HCT116 (cell line): ENCODE data around the gene GPRIN1. TPM values are rescaled to one million over a fixed set of nuclear protein-coding genes. Genes with fewer than 3 reads are reported as not detected.

ENCODE experiments used
- ATAC-seq: fragments of 200-7000 bp; cut with Tn5 transposase; 2 replicates; pipeline ENCODE4 v1.9.1; 2020; ENCODE audit warnings: mild to moderate bottlenecking, moderate library complexity
- BruUV-seq: library from RNA; stranded (reverse); fragments of 400-500 nt; replicated peaks from 2 replicates; lab custom pipeline; 2021; lab: Mats Ljungman, UMichigan
- CTCF ChIA-PET: fragments of 300-600 bp; sonication (Branson Sonifier 250); formaldehyde crosslinking; loops from one replicate; lab custom pipeline; 2021; ENCODE audit warnings: antibody characterized with exemption; lab: Charles Lee
- POLR2A ChIA-PET: fragments of 300-600, 350-600 bp; sonication (Branson Sonifier 250); formaldehyde crosslinking; loops from one replicate; lab custom pipeline; 2021; ENCODE audit warnings: antibody characterized with exemption; lab: Charles Lee
- RAD21 ChIA-PET, 2 experiments: fragments of 300-600 bp; sonication (Branson Sonifier 250); formaldehyde crosslinking; loops; one replicate each; lab custom pipeline; 2023; ENCODE audit warnings: low total read pairs in 2 of 2; ENCODE audit not compliant: uncharacterized antibody in 2 of 2, unreplicated experiment in 2 of 2, low non-redundant PET in 1 of 2; lab: Charles Lee
- DNase-seq: peaks from one replicate; pipeline ENCODE4 v3.0.0-alpha.2; 2010; ENCODE audit warnings: low read depth, low spot score
- H2AFZ ChIP-seq: fragments of 200-600 bp; shearing (Covaris generic), sonication (generic); 2 replicates; pipeline ENCODE4 v1.6.1; 2017; ENCODE audit warnings: low read depth, mixed run types, mixed read lengths, antibody characterized with exemption, low read length; ENCODE audit not compliant: poor library complexity, severe bottlenecking
- H3K27ac ChIP-seq: 2 replicates; pipeline ENCODE4 v1.5.1; 2012; ENCODE audit warnings: low read depth, low read length
- H3K27me3 ChIP-seq: fragments of 200-600 bp; sonication (generic); 2 replicates; pipeline ENCODE4 v1.6.1; 2016; ENCODE audit warnings: mixed run types, low read length, mixed read lengths; ENCODE audit not compliant: insufficient read depth
- H3K36me3 ChIP-seq, 2 experiments: fragments of 200-500 bp in 1 of 2; fragments of 200-600 bp in 1 of 2; sonication (Bioruptor generic) in 1 of 2; sonication (generic) in 1 of 2; 2 replicates each; pipeline versions ENCODE4 v1.5.1 to v1.6.1; 2014 to 2016; ENCODE audit warnings: low read length in 2 of 2, inconsistent platforms in 1 of 2, mixed read lengths in 1 of 2, mixed run types in 1 of 2; ENCODE audit not compliant: insufficient read depth in 2 of 2, control insufficient read depth in 1 of 2
- H3K4me1 ChIP-seq, 2 experiments: fragments of 200-600 bp in 1 of 2; sonication (generic) in 1 of 2; 2 replicates each; pipeline versions ENCODE4 v1.5.1 to v1.6.1; 2012 to 2017; ENCODE audit warnings: low read length in 2 of 2, inconsistent platforms in 1 of 2, mild to moderate bottlenecking in 1 of 2, mixed read lengths in 1 of 2, mixed run types in 1 of 2, moderate library complexity in 1 of 2; ENCODE audit not compliant: insufficient read depth in 2 of 2, control insufficient read depth in 1 of 2
- H3K4me2 ChIP-seq: fragments of 200-600 bp; sonication (generic); 2 replicates; pipeline ENCODE4 v1.6.1; 2017; ENCODE audit warnings: mixed run types, low read length, mixed read lengths
- H3K4me3 ChIP-seq, 2 experiments: fragments of 200-600 bp in 1 of 2; sonication (generic) in 1 of 2; replicated peaks in 1 of 2; 2 replicates each; pipeline ENCODE4 v1.5.1; 2011 to 2016; ENCODE audit warnings: low read length in 2 of 2, control low read depth in 1 of 2, low read depth in 1 of 2, mild to moderate bottlenecking in 1 of 2, mixed read lengths in 1 of 2, mixed run types in 1 of 2
- H3K79me2 ChIP-seq: fragments of 200-600 bp; sonication (generic); 2 replicates; pipeline ENCODE4 v1.6.1; 2017; ENCODE audit warnings: mild to moderate bottlenecking, mixed run types, low read length, moderate library complexity, mixed read lengths; ENCODE audit not compliant: insufficient read depth
- H3K9ac ChIP-seq: fragments of 200-600 bp; sonication (generic); 2 replicates; pipeline ENCODE4 v1.6.1; 2016; ENCODE audit warnings: low read length, mixed read lengths
- H3K9me2 ChIP-seq: fragments of 200-600 bp; sonication (generic), shearing (Covaris generic); 2 replicates; pipeline ENCODE4 v1.6.1; 2017; ENCODE audit warnings: mixed run types, mild to moderate bottlenecking, moderate library complexity; ENCODE audit not compliant: insufficient read depth
- H3K9me3 ChIP-seq, 2 experiments: fragments of 200-500 bp in 1 of 2; fragments of 200-600 bp in 1 of 2; sonication (Bioruptor generic) in 1 of 2; sonication (generic) in 1 of 2; 2 replicates each; pipeline ENCODE4 v1.6.1; 2014 to 2017; ENCODE audit warnings: low read length in 2 of 2, mixed read lengths in 2 of 2, inconsistent platforms in 1 of 2, low read depth in 1 of 2, mild to moderate bottlenecking in 1 of 2, mixed run types in 1 of 2, moderate library complexity in 1 of 2; ENCODE audit not compliant: control insufficient read depth in 1 of 2, insufficient read depth in 1 of 2
- H4K20me1 ChIP-seq: fragments of 200-600 bp; sonication (generic), shearing (Covaris generic); 2 replicates; pipeline ENCODE4 v1.6.1; 2017; ENCODE audit warnings: mixed run types, mild to moderate bottlenecking, moderate library complexity; ENCODE audit not compliant: insufficient read depth
- CBX3 ChIP-seq: IDR thresholded peaks from 2 replicates; pipeline ENCODE4 v1.6.1; 2012; ENCODE audit warnings: low read depth
- CTCF ChIP-seq, 3 experiments: fragments of 200-600 bp in 1 of 3; sonication (generic) in 1 of 3; IDR thresholded peaks in 2 of 3; conservative IDR thresholded peaks in 1 of 3; 2 replicates each; pipeline ENCODE4 v1.5.1; 2012 to 2017; ENCODE audit warnings: low read depth in 2 of 3, low read length in 2 of 3, antibody characterized with exemption in 1 of 3, borderline replicate concordance in 1 of 3, control low read depth in 1 of 3, mild to moderate bottlenecking in 1 of 3, mixed read lengths in 1 of 3, mixed run types in 1 of 3, moderate library complexity in 1 of 3; ENCODE audit not compliant: insufficient read depth in 1 of 3
- EGR1 ChIP-seq: IDR thresholded peaks from 2 replicates; pipeline ENCODE4 v1.6.1; 2012; ENCODE audit warnings: low read depth
- ELF1 ChIP-seq: IDR thresholded peaks from 2 replicates; pipeline ENCODE4 v1.6.1; 2012; ENCODE audit warnings: low read depth, borderline replicate concordance
- EZH2 ChIP-seq: fragments of 200-600 bp; sonication (generic); IDR thresholded peaks from 2 replicates; pipeline ENCODE4 v1.6.1; 2017; ENCODE audit warnings: antibody characterized with exemption, mixed run types
- EZH2phosphoT487 ChIP-seq: fragments of 200-600 bp; IDR thresholded peaks from 2 replicates; pipeline ENCODE4 v1.6.1; 2018; ENCODE audit warnings: antibody characterized with exemption, borderline replicate concordance
- FOSL1 ChIP-seq: IDR thresholded peaks from 2 replicates; pipeline ENCODE4 v1.6.1; 2012; ENCODE audit warnings: low read depth
- POLR2AphosphoS5 ChIP-seq: IDR thresholded peaks from 2 replicates; pipeline ENCODE4 v1.6.1; 2011; ENCODE audit warnings: mild to moderate bottlenecking, low read depth, low read length, moderate library complexity
- RAD21 ChIP-seq: IDR thresholded peaks from 2 replicates; pipeline ENCODE4 v1.6.1; 2012; ENCODE audit warnings: low read depth, mild to moderate bottlenecking
- REST ChIP-seq: IDR thresholded peaks from 2 replicates; pipeline ENCODE4 v1.6.1; 2012; ENCODE audit warnings: low read depth
- SP1 ChIP-seq: IDR thresholded peaks from 2 replicates; pipeline ENCODE4 v1.6.1; 2012; ENCODE audit warnings: low read depth
- SRF ChIP-seq: IDR thresholded peaks from 2 replicates; pipeline ENCODE4 v1.6.1; 2012; ENCODE audit warnings: low read depth
- TCF7L2 ChIP-seq: IDR thresholded peaks from 2 replicates; pipeline ENCODE4 v1.7.0; 2011; ENCODE audit warnings: borderline replicate concordance, inconsistent platforms; ENCODE audit not compliant: insufficient read depth, insufficient read length; ENCODE audit errors: extremely low read depth
- YY1 ChIP-seq: IDR thresholded peaks from 2 replicates; pipeline ENCODE4 v1.6.1; 2011; ENCODE audit warnings: low read length, low read depth, moderate library complexity, mild to moderate bottlenecking; ENCODE audit not compliant: insufficient replicate concordance; ENCODE audit errors: extremely low read depth
- ZFX ChIP-seq: fragments of 450-650 bp; IDR thresholded peaks from 2 replicates; pipeline ENCODE4 v1.6.1; 2017
- ZNF274 ChIP-seq: fragments of 200-500 bp; sonication (Bioruptor generic); IDR thresholded peaks from 2 replicates; pipeline ENCODE4 v1.6.1; 2014; ENCODE audit warnings: mild to moderate bottlenecking, low read depth, low read length, inconsistent platforms
- intact Hi-C: fragments of 100-400 bp; cut with micrococcal nuclease; formaldehyde crosslinking; loops from 2 replicates; pipeline ENCODE4 v1.10.0; 2022
- total RNA-seq: library from RNA; stranded (reverse); gene quantifications from one replicate; pipeline ENCODE4 v1.2.1, GENCODE V29; 2021; ENCODE audit not compliant: unreplicated experiment

Gene GPRIN1
- total RNA-seq, 1 experiment from 2014 or later = 14.2 TPM

- H3K9me3 ChIP-seq = no peaks in the 10 kb centered on the region
- RAD21 ChIA-PET = no interaction called here
- POLR2A ChIA-PET = no interaction called here
- no peaks in the 10 kb centered on the region for H4K20me1 ChIP-seq
- BruUV-seq = no TSS peak
- peaks cover 21 to 36% of the 10 kb centered on the region in 2 experiments for H3K4me1 ChIP-seq
- intact Hi-C loops = no loop called here
- no peak for ATAC-seq
- no peak for TF ChIP-seq CBX3
- TF ChIP-seq EZH2phosphoT487 = no peak
- TF ChIP-seq REST = no peak
- TF ChIP-seq CTCF (IDR thresholded peaks at IDR 0.05 in 2 of 3, conservative IDR thresholded peaks at IDR 0.05 in 1 of 3; ENCODE audit: borderline replicate concordance in 1 of 3, insufficient read depth in 1 of 3, low read depth in 2 of 3, low read length in 2 of 3) = no peak
- TF ChIP-seq SP1 = no peak
- no peak for TF ChIP-seq YY1
- TF ChIP-seq RAD21 = no peak
- no peak for TF ChIP-seq FOSL1
- TF ChIP-seq EZH2 = no peak
- no peak for TF ChIP-seq ZNF274
- no peak for TF ChIP-seq SRF
- no peak for TF ChIP-seq ELF1
- TF ChIP-seq ZFX = no peak
- no peak for TF ChIP-seq TCF7L2
- TF ChIP-seq EGR1 = no peak
- no peak for TF ChIP-seq POLR2AphosphoS5
- no peaks in the 10 kb centered on the region for H3K27me3 ChIP-seq
- no peak overlapping the region for H3K27ac ChIP-seq
- DNase-seq = no peak
- no peak overlapping the region for H3K4me2 ChIP-seq
- no peak overlapping the region for H3K9ac ChIP-seq
- no peaks in the 10 kb centered on the region for H3K9me2 ChIP-seq
- CTCF ChIA-PET = no interaction called here
- H3K4me3 ChIP-seq = no peak overlapping the region
- H2AFZ ChIP-seq = no peak overlapping the region
- H3K79me2 ChIP-seq = no peaks in the 10 kb centered on the region
- no peaks in the 10 kb centered on the region for H3K36me3 ChIP-seq
Observed at GRCh38 chr5:176616511-176616910, 6.6 kb upstream of the GPRIN1 start.
